ENCODE measurements around the gene MAP2K5.

The MAP2K5 gene

DNA sequence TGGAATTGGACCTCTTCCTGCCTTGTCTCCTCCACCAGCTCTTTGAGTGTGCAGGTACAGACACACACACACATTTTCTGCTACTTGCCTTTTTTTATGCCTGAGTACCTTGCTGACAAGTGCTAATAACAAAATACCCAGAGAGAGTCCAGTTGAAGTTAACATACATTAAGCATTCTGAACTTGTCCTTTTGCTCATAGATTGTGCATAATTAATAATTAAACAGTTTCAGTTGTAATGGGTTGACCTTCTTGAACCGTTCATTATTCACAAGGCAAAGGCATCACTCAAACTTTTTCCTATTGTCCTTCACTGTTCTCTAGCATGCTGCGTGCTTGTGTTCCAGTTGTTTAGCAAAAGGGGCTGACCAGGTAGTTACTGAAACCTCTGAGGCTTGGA, 223.2 kb downstream of the MAP2K5 start:
- no peak for DNase-seq

GRCh38 chr15:67766968-67767367, 224.5 kb downstream of the MAP2K5 start:
- no peak for DNase-seq

DNA sequence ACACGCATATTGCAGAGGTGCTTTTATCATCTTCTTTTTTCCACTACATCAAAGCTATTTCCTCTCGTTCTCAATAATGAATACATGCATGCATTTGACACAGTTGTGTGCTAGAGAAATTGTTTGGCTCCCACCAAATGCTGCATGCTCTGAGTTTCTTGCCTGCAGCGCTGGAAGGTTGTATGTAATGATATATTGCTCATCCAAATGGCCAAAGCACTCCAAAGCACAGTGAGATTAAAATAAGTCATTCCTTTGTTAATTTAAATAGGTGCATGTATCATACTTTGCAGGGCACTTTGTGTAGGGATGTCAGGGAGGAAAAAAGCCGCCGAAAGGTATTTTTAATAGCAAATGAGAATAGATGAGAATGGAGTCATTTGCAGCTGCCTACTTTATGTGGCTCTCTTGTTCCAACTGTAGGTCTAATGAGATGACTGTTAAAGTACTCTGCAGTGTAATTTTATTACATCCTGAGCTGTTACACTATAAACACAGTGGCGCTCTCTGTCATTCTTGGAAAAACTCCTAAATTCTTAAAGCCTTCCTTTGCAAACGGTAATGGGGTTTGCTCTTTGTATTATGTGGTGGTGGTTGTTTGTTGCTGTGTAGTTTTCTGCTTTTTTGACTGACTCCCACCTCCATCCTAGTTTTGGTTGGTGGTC, 225.9 kb downstream of the MAP2K5 start:
- DNase-seq: no peak

DNA sequence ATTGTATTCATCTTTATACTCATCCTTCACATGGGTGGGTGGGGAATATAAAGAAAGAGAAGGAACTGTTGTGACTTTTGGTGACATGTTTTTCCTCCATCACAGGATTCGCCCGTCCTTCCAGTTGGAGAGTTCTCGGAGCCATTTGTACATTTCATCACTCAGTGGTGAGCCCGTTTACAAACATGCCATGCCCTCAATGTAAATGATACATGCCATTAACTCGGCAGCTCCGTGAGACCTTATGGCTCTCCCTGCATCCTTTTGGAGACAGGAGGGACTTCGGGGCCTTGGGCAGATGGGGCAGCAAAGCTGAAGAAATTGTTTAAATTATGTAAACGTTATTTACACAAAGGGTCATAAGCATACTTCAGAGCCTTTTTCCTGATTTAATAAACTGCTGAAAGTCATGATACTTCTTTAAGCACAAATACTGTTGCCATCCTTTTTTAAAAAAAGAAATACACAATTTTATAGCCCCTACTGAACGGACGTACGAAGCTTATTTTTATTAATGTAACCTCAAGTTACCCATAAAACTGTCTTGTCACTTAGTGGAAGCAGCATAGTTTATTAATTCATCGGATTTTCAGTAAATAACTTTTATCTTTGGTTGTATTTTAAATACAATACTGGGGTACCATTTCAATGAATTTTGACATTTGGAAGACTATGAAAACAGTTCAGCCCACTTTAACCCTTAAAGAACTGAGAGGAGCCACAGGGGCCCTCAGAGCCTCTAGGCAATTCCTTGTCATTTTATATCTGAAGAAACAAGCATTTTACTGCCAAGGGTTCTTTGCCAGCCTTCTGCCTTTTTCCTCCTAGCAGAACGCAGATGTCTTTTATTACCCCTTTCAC, 227.2 kb downstream of the MAP2K5 start:
- no peak for DNase-seq

DNA sequence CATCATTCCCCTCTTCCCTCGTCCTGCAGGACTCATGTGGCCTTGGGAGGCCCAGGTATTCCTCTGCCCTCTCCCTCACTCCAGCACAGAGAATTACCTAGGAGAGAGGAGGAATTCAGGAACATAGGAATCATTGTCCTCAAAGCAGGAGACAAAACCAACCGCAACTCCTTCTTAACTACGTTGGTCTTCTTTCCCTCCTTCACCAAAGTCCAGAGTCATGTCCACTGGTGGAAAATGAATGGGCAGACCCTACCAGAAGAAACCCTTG, 227.8 kb downstream of the MAP2K5 start:
- no peak for DNase-seq

DNA sequence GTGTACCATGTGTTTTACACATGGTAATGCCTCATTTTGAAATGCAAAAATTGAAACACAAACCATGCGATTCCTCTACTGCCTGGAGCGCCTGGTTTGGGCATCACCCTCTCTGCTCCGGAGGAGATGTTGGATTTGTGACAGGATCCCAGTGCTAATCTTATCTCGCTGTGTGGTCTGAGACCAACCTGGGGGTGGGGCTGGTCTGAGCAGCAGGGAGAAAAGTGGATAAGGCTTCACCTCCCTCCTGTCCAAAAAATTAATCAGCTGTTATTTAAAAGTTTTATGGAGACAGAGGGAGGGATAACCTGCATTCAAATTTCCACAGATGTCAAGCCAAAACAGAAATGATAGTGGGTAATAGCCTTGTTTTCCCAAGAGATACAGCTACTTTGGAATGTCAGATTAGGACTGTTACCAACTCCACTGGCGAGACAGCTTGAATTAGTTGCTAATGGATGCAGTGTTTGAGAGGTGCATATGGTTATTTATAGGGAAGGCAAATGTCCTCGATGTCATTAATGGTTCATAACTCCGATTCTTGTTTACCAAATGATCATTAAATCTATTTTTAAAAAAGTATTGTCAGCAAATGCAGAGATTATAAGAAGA, 228.8 kb downstream of the MAP2K5 start:
- DNase-seq: no peak

DNA sequence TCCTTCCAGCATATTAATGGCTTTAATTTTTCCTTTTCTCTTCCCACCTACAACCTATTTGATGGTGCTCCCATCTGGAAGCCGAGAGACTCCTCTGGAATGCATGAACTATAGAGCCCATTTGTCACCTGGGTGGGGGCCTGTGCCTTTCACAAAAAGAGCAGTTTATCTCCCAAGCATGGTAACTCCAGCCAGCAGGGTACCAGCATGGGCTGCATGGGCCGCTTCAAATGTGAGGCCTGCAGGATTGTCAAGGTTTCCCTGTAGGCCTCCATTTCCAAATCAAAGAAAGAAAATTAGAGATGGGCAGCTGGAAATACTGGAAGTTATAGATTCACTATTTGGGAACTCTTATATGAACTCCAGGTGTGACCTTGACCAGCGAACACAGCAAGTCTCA, 232.1 kb downstream of the MAP2K5 start:
- DNase-seq: no peak

GRCh38 chr15:67775250-67775649, 232.7 kb downstream of the MAP2K5 start:
- no peak for DNase-seq

DNA sequence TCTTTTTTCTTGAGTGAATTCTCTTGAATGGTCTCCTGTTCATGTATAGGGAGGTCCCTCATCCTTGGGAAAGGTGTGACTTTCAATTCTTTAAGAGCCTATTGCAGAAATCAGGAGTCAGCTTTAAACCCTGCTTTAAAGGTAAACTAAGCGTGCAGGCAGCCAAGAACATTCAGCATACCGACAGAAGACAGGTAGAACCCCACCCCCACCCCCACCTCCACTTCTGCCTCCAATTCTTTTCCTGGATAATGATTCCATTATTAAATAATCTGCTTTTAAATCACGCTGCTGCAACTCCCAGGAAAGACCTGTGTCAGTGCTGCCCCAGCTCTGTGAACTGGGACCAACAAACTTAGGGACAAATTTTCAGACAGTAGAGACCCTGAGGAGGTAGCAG, 233.5 kb downstream of the MAP2K5 start:
- DNase-seq: no peak

- DNase-seq: no peak
These were observed 234.1 kb downstream of the MAP2K5 start for GRCh38 chr15:67776600-67776999.

- no peak for DNase-seq
These were observed 234.6 kb downstream of the MAP2K5 start for GRCh38 chr15:67777071-67777470.

GRCh38 chr15:67777773-67778172, 235.3 kb downstream of the MAP2K5 start:
- DNase-seq: no peak

GRCh38 chr15:67778968-67779548, 236.6 kb downstream of the MAP2K5 start:
- no peak for DNase-seq

DNA sequence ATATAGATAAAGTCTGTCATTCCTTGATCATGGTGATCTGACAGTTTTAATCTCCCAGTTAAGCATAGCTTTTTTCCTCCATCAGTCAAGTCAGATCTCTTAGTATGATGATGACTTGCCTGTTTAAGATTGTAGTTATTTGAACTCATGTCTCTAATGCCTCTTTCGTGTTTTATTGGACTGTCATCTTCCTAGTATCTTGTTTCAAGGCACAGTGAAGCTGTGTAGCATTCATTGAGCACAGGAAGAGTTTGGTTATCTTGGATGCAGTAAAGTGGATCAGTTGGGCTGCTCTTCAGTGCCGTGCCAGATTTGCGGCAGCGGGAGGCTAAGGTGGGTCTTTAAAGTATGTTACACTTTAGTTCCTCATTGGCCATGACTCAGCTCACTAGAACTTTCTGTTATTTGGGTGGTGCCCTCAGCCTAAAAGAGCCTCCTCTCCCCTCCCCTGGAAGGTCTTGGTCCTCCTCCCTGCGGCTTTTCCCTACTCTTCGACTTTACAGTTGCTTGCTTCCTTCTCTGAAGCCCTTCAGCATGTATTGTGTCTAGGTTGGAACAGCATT, 237.1 kb downstream of the MAP2K5 start:
- no peak for DNase-seq

DNA sequence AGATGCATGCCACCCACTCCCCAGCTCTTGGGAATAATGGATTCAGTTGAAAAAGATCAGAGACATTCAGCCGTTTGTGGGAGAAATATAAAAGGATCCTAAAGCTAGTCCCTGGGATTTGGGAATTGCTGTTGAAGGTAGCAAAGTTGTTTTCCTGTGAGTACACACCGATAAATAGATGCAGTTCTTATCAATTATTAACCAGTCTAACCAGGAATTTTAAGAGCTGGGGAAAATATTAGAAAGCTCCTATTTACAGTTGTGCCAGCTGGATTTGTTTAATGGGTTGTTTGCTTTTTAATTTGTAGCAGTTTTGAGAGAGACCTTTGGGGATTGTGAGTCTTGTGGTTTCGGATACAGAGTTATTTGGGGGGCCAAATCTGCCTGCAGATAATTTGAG, 238.6 kb downstream of the MAP2K5 start:
- DNase-seq: no peak

DNA sequence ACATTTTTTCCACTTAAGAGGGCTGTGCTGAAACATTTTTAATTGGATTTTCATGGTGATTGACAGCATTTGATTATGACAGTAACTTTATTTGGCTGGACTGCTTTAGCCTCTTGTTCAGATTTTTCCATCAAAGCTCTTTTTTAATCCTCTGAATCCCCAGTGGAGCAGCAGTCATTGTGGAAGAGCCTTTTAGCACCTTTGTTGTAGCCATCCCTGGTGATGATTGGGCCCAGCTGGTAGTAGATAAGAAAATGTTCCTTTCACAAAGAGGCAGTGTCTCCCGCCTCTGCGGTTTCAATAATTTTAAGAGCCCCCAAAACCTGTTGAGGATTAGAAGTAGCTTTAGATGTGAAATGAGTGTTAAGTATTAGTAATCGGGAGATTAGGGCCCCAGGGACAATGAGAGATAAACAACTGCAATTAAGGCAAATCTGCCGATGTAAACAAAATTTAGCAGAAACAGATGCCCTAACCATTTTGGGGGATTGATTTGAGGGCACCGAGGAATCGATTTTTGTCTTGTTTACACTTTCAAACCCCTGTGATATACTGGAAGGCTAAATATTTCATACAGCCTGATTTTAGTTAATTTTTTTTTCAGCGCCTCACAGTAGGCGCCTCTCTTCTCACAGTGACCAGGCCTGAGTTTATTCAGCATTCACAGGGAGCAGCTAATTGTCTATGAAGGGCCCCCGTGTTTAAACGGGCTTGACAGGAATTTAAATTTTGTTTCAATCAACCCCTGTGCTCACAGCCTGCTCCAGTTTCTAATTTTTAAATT, 239.6 kb downstream of the MAP2K5 start:
- no peak for DNase-seq

GRCh38 chr15:67782691-67782991, 240.1 kb downstream of the MAP2K5 start:
- DNase-seq: no peak

DNA sequence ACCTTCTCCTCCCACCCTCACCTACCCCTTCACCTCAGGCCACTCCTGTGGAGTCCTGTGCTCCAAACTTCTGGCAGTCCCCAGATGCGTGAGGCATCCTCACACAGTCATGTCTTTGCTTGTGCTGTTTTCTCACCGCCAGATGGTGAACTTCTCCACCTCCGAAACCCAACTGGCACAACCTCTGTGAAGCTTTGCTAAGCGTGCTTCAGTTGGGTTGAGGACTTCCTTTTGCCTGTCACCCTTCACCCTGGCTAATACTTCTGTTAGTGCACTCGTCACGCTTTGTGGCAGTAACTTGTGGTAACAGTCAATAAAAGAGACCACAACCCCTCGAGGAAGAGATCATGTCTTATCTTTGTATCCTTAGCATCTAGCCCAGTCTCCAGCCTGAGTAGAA, 240.8 kb downstream of the MAP2K5 start:
- no peak for DNase-seq

DNA sequence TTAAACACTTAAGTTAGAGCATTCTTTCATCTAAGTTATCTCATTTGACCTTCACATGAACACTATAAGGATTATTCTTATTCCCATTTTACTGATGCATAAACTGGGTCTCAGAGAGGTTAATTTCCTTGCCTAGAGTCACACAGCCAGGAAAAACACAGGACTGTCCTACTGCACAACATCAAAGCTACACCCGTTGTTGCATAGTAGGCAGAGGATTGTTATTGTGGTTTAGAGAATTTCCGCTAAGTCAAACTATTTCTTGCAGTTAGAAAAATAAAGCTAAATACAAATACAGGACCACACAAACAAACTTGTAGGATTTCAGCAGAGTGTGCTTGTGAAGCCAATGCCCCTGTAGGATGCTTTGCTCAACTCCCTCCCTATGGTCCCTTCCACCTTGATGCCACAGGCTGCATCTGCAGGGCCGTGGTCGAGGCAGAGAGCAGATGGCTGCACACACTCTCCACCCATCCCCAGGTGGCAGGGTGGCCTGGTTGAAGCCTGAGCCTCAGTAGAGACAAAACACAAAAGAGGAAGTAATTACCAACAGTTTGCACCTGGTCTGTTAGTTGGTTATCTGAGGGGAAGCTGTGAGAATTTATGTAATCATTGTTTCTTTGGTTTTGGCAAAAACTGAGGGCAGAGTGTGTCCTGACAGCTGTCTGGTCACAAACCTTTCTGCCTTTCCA, 241.7 kb downstream of the MAP2K5 start:
- no peak for DNase-seq

- no peak for DNase-seq
These were observed 242.4 kb downstream of the MAP2K5 start for GRCh38 chr15:67784856-67785430.

- DNase-seq: no peak
These were observed 242.9 kb downstream of the MAP2K5 start for GRCh38 chr15:67785431-67785830.

DNA sequence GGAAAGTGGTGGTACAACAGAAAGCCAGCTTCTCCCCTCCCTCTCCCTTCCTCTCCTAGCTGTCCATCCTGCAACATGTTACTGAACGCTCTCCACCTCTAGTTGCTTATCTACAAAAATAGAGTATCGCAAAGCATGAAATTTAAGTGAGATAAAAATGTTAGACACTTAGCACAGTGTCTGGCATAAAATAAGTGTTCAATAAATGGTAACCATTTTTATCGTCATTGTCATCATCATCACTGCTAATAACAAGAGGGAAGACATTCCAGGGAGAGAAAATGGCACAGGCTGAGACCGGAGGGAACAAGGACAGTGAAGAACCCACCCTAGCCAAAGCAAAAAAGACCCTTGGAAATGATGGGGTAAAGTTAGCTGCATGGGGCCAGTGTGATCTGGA, 244.1 kb downstream of the MAP2K5 start:
- no peak for DNase-seq

Measured in activated gamma-delta T cell (primary cell).